ENCODE results near the gene ALPG.

DNA sequence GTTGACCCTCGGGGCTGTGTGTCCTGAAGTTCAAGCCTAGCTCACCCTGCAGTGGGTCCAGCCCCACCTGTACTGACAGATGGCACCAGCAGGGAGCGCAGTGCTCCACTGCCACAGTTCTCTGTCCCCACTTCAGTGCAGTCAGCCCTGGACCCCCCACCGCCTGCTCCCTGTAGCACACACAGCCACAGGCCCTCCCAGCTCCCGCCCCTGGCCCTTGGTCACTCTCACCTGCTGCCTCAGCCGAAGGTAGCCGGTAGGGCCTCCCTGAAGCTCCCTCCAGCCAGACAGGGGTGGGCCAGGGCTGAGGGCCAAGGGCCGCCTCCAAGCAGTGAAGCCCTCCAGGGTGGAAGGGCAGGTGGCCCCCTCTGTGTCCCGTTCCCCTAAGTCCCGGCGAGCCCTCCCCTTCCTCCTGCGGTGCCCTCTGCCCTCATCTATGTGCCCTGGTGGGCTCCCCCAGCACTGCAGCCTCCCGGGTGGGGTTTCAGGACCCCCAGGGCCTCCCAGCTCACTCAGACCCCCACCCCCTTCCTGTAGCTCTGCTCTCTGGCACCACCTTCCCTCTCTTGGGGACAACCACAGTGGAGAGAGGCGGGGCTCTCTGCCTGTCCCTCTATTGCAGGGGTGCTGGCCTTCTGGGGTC, 38.9 kb upstream of the ALPG start:
- TF ChIP-seq SIX5 (IDR thresholded peaks at IDR 0.05; ENCODE audit: borderline replicate concordance in 1 of 2, insufficient read depth in 1 of 2, low read depth in 1 of 2, low read length in 2 of 2): no peak
- TF ChIP-seq SREBF2 (CRISPR knock-in tag; IDR thresholded peaks at IDR 0.05): no peak
- TF ChIP-seq ASH1L (IDR thresholded peaks at IDR 0.05; ENCODE audit: borderline replicate concordance, low read depth, partially characterized antibody): no peak
- TF ChIP-seq CHD7 (IDR thresholded peaks at IDR 0.05; ENCODE audit: low read depth, low read length): no peak
- no peak for TF ChIP-seq CREM (IDR thresholded peaks at IDR 0.05; ENCODE audit: low read depth)
- TF ChIP-seq ZNF311 (CRISPR knock-in tag; IDR thresholded peaks at IDR 0.05): no peak
- TF ChIP-seq EZH2 (IDR thresholded peaks at IDR 0.05; ENCODE audit: borderline replicate concordance, low read depth, low read length): no peak
- TF ChIP-seq MYC (IDR thresholded peaks at IDR 0.05; ENCODE audit: low read depth, low read length): no peak
- no peak for TF ChIP-seq MYC (CRISPR knock-in tag; IDR thresholded peaks at IDR 0.05; ENCODE audit: borderline replicate concordance, low read depth)
- TF ChIP-seq TAF1 (IDR thresholded peaks at IDR 0.05; ENCODE audit: control insufficient read depth, extremely low read depth, insufficient read depth, low read length, severe bottlenecking): no peak
- TF ChIP-seq HDAC1 (IDR thresholded peaks at IDR 0.05): no peak
- TF ChIP-seq FOXM1 (IDR thresholded peaks at IDR 0.05; ENCODE audit: low read depth): no peak
- no peak for TF ChIP-seq FOXM1 (CRISPR knock-in tag; IDR thresholded peaks at IDR 0.05; ENCODE audit: low read depth)
- TF ChIP-seq NFATC3 (IDR thresholded peaks at IDR 0.05): no peak
